Spleen (tissue), 7 donors: ENCODE results near the gene PAX7.

Source experiments
- POLR2A ChIP-seq, 3 donors: fragments of 450-650 bp; IDR thresholded peaks; one replicate each; pipeline ENCODE4 v1.5.1; 2017; ENCODE audit warnings: antibody characterized with exemption in 3 of 3, mild to moderate bottlenecking in 1 of 3
- POLR2AphosphoS5 ChIP-seq, 3 donors: sonication (generic); formaldehyde crosslinking; IDR thresholded peaks; one replicate each; pipeline ENCODE4 v1.5.1; 2017; ENCODE audit warnings: antibody characterized with exemption in 3 of 3
- TF ChIP-seq, protein P1 (sequence below), 11 experiments: fragments of 200-600 bp in 7 of 11; fragments of 450-650 bp in 4 of 11; sonication (generic) in 4 of 11; IDR thresholded peaks in 8 of 11; conservative IDR thresholded peaks in 3 of 11; 1 replicate in 7 of 11; 2 replicates in 4 of 11; pipeline versions ENCODE4 v1.4.0 to v1.8.0; 2016 to 2021; ENCODE audit warnings: antibody characterized with exemption in 11 of 11, inconsistent platforms in 4 of 11, mild to moderate bottlenecking in 1 of 11
- donor health status: DM: no; HTN: no; CAD: no; lungs with moderate emphysema.
- donor health status: DM: no; HTN: no; CAD: no.
- donor health status: DM: no; HTN: no; CAD: no.

- TF ChIP-seq POLR2AphosphoS5 (IDR thresholded peaks at IDR 0.05): no peak
- TF ChIP-seq, protein P1, sequence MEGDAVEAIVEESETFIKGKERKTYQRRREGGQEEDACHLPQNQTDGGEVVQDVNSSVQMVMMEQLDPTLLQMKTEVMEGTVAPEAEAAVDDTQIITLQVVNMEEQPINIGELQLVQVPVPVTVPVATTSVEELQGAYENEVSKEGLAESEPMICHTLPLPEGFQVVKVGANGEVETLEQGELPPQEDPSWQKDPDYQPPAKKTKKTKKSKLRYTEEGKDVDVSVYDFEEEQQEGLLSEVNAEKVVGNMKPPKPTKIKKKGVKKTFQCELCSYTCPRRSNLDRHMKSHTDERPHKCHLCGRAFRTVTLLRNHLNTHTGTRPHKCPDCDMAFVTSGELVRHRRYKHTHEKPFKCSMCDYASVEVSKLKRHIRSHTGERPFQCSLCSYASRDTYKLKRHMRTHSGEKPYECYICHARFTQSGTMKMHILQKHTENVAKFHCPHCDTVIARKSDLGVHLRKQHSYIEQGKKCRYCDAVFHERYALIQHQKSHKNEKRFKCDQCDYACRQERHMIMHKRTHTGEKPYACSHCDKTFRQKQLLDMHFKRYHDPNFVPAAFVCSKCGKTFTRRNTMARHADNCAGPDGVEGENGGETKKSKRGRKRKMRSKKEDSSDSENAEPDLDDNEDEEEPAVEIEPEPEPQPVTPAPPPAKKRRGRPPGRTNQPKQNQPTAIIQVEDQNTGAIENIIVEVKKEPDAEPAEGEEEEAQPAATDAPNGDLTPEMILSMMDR (IDR thresholded peaks at IDR 0.05 in 8 of 11, conservative IDR thresholded peaks at IDR 0.05 in 3 of 11): no peak
- TF ChIP-seq POLR2A (IDR thresholded peaks at IDR 0.05): no peak
Observed at GRCh38 chr1:18787825-18788385, 157.3 kb downstream of the PAX7 start.
